ENCODE measurements around the gene SPOCD1. TPM values are rescaled to one million over a fixed set of nuclear protein-coding genes. Genes with fewer than 3 reads are reported as not detected.

SPOCD1 gene
- total and polyA plus RNA-seq, 4 donors = under 0.01 to 0.19 (median 0.12) TPM; not detected in 1

DNA sequence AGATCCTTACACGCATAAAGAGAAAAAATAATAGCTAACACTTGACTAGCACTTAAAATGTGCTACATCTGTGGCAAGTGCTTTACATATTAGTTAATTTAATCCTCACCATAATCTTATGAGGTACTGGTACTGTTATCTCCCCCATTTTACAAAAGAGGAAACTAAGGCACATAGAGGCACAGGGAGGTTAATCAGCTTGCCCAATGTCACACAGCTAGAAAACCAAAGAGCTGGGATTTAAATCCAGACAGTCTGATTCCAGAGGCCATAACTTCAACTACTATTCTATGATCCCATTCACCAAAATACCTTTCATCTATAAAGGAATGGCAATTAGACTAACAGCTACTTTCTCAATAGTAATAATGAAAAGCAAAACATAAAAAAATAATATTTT is 11.7 kb downstream of the SPOCD1 start:
- no peaks in the 10 kb centered on the region for H3K36me3 ChIP-seq (ENCODE audit: control insufficient read depth in 4 of 4, insufficient read depth in 3 of 4, low read depth in 1 of 4, low read length in 3 of 4)
- WGBS = 57% methylated on average over 1 of the region's 1 CpG
- TF ChIP-seq EGR1 (IDR thresholded peaks at IDR 0.05; ENCODE audit: low read depth in 2 of 2) = no peak
- TF ChIP-seq NR2F2 (IDR thresholded peaks at IDR 0.05) = no peak
- no peak for TF ChIP-seq RXRA (IDR thresholded peaks at IDR 0.05)
- no peak for TF ChIP-seq GABPA (IDR thresholded peaks at IDR 0.05 in 1 of 2, conservative IDR thresholded peaks at IDR 0.05 in 1 of 2)
- TF ChIP-seq, protein P1, sequence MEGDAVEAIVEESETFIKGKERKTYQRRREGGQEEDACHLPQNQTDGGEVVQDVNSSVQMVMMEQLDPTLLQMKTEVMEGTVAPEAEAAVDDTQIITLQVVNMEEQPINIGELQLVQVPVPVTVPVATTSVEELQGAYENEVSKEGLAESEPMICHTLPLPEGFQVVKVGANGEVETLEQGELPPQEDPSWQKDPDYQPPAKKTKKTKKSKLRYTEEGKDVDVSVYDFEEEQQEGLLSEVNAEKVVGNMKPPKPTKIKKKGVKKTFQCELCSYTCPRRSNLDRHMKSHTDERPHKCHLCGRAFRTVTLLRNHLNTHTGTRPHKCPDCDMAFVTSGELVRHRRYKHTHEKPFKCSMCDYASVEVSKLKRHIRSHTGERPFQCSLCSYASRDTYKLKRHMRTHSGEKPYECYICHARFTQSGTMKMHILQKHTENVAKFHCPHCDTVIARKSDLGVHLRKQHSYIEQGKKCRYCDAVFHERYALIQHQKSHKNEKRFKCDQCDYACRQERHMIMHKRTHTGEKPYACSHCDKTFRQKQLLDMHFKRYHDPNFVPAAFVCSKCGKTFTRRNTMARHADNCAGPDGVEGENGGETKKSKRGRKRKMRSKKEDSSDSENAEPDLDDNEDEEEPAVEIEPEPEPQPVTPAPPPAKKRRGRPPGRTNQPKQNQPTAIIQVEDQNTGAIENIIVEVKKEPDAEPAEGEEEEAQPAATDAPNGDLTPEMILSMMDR (IDR thresholded peaks at IDR 0.05; ENCODE audit: low read depth, low read length, missing input control) = no peak
- no peak for TF ChIP-seq RAD21 (IDR thresholded peaks at IDR 0.05)
- no peak for TF ChIP-seq YY1 (IDR thresholded peaks at IDR 0.05)
- no peak for TF ChIP-seq REST (IDR thresholded peaks at IDR 0.05)
- TF ChIP-seq FOXA1 (IDR thresholded peaks at IDR 0.05) = no peak
- no peak for TF ChIP-seq JUND (IDR thresholded peaks at IDR 0.05)
- no peak for TF ChIP-seq SP1 (IDR thresholded peaks at IDR 0.05)
- no peaks in the 10 kb centered on the region for H3K4me1 ChIP-seq (ENCODE audit: control insufficient read depth in 4 of 4, insufficient read depth in 4 of 4, low read length in 3 of 4)
- H3K27me3 ChIP-seq (ENCODE audit: control insufficient read depth in 4 of 4, insufficient read depth in 4 of 4, low read length in 3 of 4) = no peaks in the 10 kb centered on the region
- H3K4me3 ChIP-seq (ENCODE audit: low read depth in 1 of 3, low read length in 3 of 3) = no peak overlapping the region
- no peak overlapping the region for H3K9ac ChIP-seq (ENCODE audit: low read depth in 1 of 2, low read length in 2 of 2)
- no peak for DNase-seq (ENCODE audit: low spot score)
- no peak overlapping the region for H3K27ac ChIP-seq (ENCODE audit: low read depth in 1 of 2, low read length in 2 of 2)
- H3K9me3 ChIP-seq (ENCODE audit: control insufficient read depth in 4 of 4, low read length in 3 of 4) = no peaks in the 10 kb centered on the region

DNA sequence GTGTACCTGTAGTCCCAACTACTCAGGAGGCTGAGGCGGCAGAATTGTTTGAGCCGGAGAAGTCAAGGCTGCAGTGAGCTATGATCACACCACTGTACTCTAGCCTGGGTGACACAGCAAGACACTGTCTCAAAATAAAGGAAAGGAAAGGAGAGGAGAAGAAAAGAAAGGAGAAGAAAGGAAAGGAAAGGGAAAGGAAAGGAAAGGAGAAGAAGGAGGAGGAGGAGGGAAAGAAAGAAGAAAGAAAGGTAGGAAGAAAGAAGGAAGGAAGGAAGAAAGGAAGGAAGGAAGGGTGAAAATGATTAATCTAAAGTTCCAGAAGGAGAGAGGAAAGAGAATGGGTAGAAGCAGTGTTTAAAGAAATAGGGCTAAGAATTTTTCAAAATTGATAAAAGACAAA is 12.2 kb downstream of the SPOCD1 start:
- H3K9me3 ChIP-seq (ENCODE audit: control insufficient read depth in 4 of 4, low read length in 3 of 4) = no peaks in the 10 kb centered on the region
- 93% methylated on average over 2 of the region's 2 CpGs for WGBS
- H3K4me1 ChIP-seq (ENCODE audit: control insufficient read depth in 4 of 4, insufficient read depth in 4 of 4, low read length in 3 of 4) = no peaks in the 10 kb centered on the region
- DNase-seq (ENCODE audit: low spot score) = no peak
- no peak overlapping the region for H3K27ac ChIP-seq (ENCODE audit: low read depth in 1 of 2, low read length in 2 of 2)
- H3K27me3 ChIP-seq (ENCODE audit: control insufficient read depth in 4 of 4, insufficient read depth in 4 of 4, low read length in 3 of 4) = no peaks in the 10 kb centered on the region
- no peak overlapping the region for H3K9ac ChIP-seq (ENCODE audit: low read depth in 1 of 2, low read length in 2 of 2)
- H3K36me3 ChIP-seq (ENCODE audit: control insufficient read depth in 4 of 4, insufficient read depth in 3 of 4, low read depth in 1 of 4, low read length in 3 of 4) = no peaks in the 10 kb centered on the region
- TF ChIP-seq RXRA (IDR thresholded peaks at IDR 0.05) = no peak
- no peak for TF ChIP-seq NR2F2 (IDR thresholded peaks at IDR 0.05)
- TF ChIP-seq REST (IDR thresholded peaks at IDR 0.05) = no peak
- H3K4me3 ChIP-seq (ENCODE audit: low read depth in 1 of 3, low read length in 3 of 3) = no peak overlapping the region

Data from liver (tissue), 9 donors.